Astrocyte of the cerebellum (primary cell): ENCODE data around the gene AGBL3.

ENCODE experiments used
- DNase-seq: peaks from one replicate; pipeline ENCODE4 v3.0.0-alpha.2; 2011; ENCODE audit warnings: low read depth
- H3K4me3 ChIP-seq: 2 replicates; pipeline ENCODE4 v1.5.1; 2011; ENCODE audit warnings: mild to moderate bottlenecking, low read depth, low read length, moderate library complexity
- CTCF ChIP-seq: IDR thresholded peaks from 2 replicates; pipeline ENCODE4 v1.5.1; 2012; ENCODE audit warnings: low read length, low read depth, moderate library complexity, mild to moderate bottlenecking; ENCODE audit errors: missing control alignments
- in situ Hi-C: cut with HindIII; loops from 2 replicates; pipeline ENCODE4 v1.10.0; 2017; ENCODE audit warnings: low sequenced_read_pairs

AGBL3 gene

DNA sequence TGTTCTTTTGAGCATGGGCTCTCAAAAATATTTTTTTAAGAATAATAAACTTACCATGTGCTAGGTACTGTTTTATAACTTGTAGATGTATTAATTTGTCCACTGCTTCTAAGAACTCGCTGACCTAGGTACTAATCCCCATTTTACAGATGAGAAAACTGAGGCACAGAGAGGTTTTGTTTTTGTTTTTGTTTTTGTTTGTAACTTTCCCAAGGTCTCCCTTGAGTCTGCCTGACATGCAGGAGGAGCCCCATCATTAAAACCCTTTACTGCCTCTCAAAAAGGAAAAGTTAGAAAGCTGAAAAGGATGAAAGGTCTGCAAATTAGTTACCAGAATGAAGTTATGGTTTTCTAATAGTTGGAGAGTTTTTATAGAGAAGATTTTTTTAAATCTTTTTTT is 38.5 kb upstream of the AGBL3 start:
- in situ Hi-C loops: loop anchor here (10.0 kb wide), 1 partner anchor 253 kb away; no protein-coding TSS in a partner anchor
- DNase-seq: no peak

GRCh38 chr7:134948246-134948645 is 38.1 kb upstream of the AGBL3 start:
- TF ChIP-seq CTCF: no peak
- no peak for DNase-seq
- no peak overlapping the region for H3K4me3 ChIP-seq
- in situ Hi-C loops: loop anchor here (10.0 kb wide), 1 partner anchor 253 kb away; no protein-coding TSS in a partner anchor

More for the DNA sequence above, 38.5 kb upstream of the AGBL3 start:
- no peak overlapping the region for H3K4me3 ChIP-seq
- no peak for TF ChIP-seq CTCF

DNA sequence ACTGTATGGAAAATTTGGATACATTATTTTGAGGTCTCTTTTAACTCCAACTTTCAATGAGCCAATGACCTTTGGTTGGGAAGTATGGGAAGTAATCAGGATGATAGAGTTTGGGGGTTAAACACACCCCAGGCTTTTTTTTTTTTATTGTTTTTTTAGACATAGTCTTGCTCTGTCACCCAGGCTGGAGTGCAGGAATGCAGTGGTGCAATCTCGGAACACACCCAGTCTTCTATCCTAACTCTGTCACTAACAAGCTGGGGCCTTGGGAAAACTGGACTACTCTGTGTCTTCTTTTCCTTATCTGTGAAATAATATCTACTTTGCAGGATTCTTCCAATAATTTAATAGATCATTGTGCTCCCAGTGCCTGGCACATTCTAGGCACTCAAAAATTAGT is 37.6 kb upstream of the AGBL3 start:
- H3K4me3 ChIP-seq: no peak overlapping the region
- TF ChIP-seq CTCF: no peak
- no peak for DNase-seq
- in situ Hi-C loops: loop anchor here (10.0 kb wide), 1 partner anchor 254 kb away; no protein-coding TSS in a partner anchor

DNA sequence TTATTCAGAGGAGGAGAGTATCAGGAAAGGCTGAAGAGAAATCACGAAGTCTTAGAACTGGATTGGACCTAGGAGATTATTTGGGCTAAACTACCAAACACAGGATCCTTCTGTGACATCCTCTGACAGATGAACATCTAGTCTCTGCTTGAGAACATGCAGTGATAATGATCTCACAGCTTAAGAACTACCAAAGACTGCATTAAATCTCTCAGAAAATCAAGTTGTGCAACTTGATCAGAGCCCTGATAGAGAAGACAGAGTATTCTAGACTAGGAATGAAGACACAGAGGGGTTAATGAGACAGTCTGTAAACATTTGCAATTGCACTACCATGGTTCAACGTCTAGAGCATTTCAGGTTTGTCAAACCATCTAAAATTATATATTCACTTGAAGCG is 37.1 kb upstream of the AGBL3 start:
- in situ Hi-C loops: loop anchor here (10.0 kb wide), 1 partner anchor 254 kb away; no protein-coding TSS in a partner anchor
- DNase-seq: no peak
- TF ChIP-seq CTCF: no peak
- no peak overlapping the region for H3K4me3 ChIP-seq

- no peak for DNase-seq
- TF ChIP-seq CTCF: peak; percentile 33
- H3K4me3 ChIP-seq: no peak overlapping the region
- in situ Hi-C loops: no loop called here
These were observed 31.9 kb upstream of the AGBL3 start for GRCh38 chr7:134954197-134955082.

DNA sequence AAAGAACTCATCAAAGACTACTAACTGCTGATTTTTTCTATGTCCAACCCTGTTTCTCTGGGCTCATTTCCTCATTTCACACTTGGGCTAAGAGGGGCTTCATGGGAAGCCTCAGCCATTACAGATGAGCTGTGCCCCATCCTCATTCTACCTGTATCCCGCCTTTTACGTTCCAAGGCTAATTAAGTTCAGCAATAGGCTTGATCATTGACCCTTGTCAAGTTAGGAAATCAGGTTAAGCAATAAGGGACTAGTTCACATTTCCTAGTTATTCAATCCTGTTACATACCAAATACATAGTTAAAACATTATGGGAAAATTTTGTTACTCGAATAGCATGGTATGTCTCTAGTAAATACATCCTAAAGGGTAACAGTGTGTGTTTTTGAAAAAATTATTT is 29.3 kb upstream of the AGBL3 start:
- no peak for DNase-seq
- in situ Hi-C loops: no loop called here
- no peak for TF ChIP-seq CTCF
- H3K4me3 ChIP-seq: no peak overlapping the region
